Activated CD4-positive, alpha-beta memory T cell treated with anti-CD3 and anti-CD28 coated beads for 36 hours (primary cell): ENCODE measurements around the gene ZFP64. TPM values are rescaled to one million over a fixed set of nuclear protein-coding genes. Genes with fewer than 3 reads are reported as not detected.
"Not testable (repeated sequence)": the region's sequence is repeated elsewhere in the genome, so short reads cannot be mapped to it uniquely, and the experiment has no call there.

Source experiments
- CTCF ChIA-PET: fragments of 350-600 bp; sonication (Branson Sonifier 250); formaldehyde crosslinking; loops from one replicate; lab custom pipeline; 2021; ENCODE audit warnings: antibody characterized with exemption, inconsistent platforms; lab: Charles Lee
- POLR2A ChIA-PET: fragments of 350-600 bp; sonication (Branson Sonifier 250); formaldehyde crosslinking; loops from one replicate; lab custom pipeline; 2021; ENCODE audit warnings: antibody characterized with exemption; lab: Charles Lee
- DNase-seq: peaks from one replicate; pipeline ENCODE4 v3.0.0-alpha.2; 2020
- H3K27ac Mint-ChIP-seq: one replicate; pipeline ENCODE4 v1.8.0; 2021; ENCODE audit warnings: mixed read lengths
- H3K27me3 Mint-ChIP-seq: one replicate; pipeline ENCODE4 v1.8.0; 2021; ENCODE audit warnings: mixed read lengths
- H3K36me3 Mint-ChIP-seq: one replicate; pipeline ENCODE4 v1.8.0; 2021; ENCODE audit warnings: mixed read lengths
- H3K4me1 Mint-ChIP-seq: one replicate; pipeline ENCODE4 v1.8.0; 2021; ENCODE audit warnings: low read depth, mixed read lengths
- H3K4me3 Mint-ChIP-seq: one replicate; pipeline ENCODE4 v1.8.0; 2021; ENCODE audit warnings: mild to moderate bottlenecking, mixed read lengths
- H3K9me3 Mint-ChIP-seq: one replicate; pipeline ENCODE4 v1.8.0; 2021; ENCODE audit warnings: mixed read lengths
- intact Hi-C: fragments of 100-400 bp; cut with micrococcal nuclease; formaldehyde crosslinking; loops from one replicate; pipeline ENCODE4 v1.15.1; 2023
- total RNA-seq, 2 experiments: library from RNA; stranded (reverse); gene quantifications; one replicate each; pipeline ENCODE4 v1.2.3, GENCODE V29; 2021

ZFP64 gene
- total RNA-seq, 2 experiments from 2014 or later = 9.2 to 11.8 TPM

GRCh38 chr20:52196845-52197244 is 5.3 kb upstream of the ZFP64 start:
- DNase-seq = no peak
- POLR2A ChIA-PET = no interaction called here
- Mint-ChIP-seq H3K4me3 (no peak overlapping the region), H3K27me3 (no peaks in the 10 kb centered on the region), H3K9me3 (no peaks in the 10 kb centered on the region), H3K4me1 (peaks cover 10% of the 10 kb centered on the region), H3K36me3 (no peaks in the 10 kb centered on the region), H3K27ac (no peak overlapping the region)
- intact Hi-C loops = no loop called here
- CTCF ChIA-PET = no interaction called here

- no peaks in the 10 kb centered on the region for H3K27me3 Mint-ChIP-seq
- no peak for DNase-seq
- no peaks in the 10 kb centered on the region for H3K9me3 Mint-ChIP-seq
- ChIA-PET POLR2A (no interaction called here), CTCF (no interaction called here)
- intact Hi-C loops = no loop called here
- no peak overlapping the region for H3K27ac Mint-ChIP-seq
- no peaks in the 10 kb centered on the region for H3K36me3 Mint-ChIP-seq
- H3K4me3 Mint-ChIP-seq = no peak overlapping the region
- peaks cover 20% of the 10 kb centered on the region for H3K4me1 Mint-ChIP-seq
Observed at GRCh38 chr20:52193886-52194545, 2.4 kb upstream of the ZFP64 start.

- POLR2A ChIA-PET = no interaction called here
- DNase-seq = no peak
- Mint-ChIP-seq H3K27ac (no peak overlapping the region), H3K4me1 (peaks cover 20% of the 10 kb centered on the region), H3K36me3 (no peaks in the 10 kb centered on the region), H3K27me3 (no peaks in the 10 kb centered on the region), H3K9me3 (no peaks in the 10 kb centered on the region), H3K4me3 (no peak overlapping the region)
- CTCF ChIA-PET = interaction anchor here (0.7 kb wide), 1 partner anchor 1015 kb away, joined by 3 read pairs; no protein-coding TSS in a partner anchor
- intact Hi-C loops = no loop called here
Observed at GRCh38 chr20:52193133-52193532, 1.6 kb upstream of the ZFP64 start.

GRCh38 chr20:52192719-52193007 is 1.1 kb upstream of the ZFP64 start:
- DNase-seq, H3K27me3 Mint-ChIP-seq, H3K36me3 Mint-ChIP-seq, H3K27ac Mint-ChIP-seq, intact Hi-C loops, H3K9me3 Mint-ChIP-seq, POLR2A ChIA-PET: not testable (repeated sequence)
- CTCF ChIA-PET = interaction anchor here (0.7 to 1.9 kb wide), 2 partner anchors 12 to 1016 kb away, joined by 3 to 8 read pairs; no protein-coding TSS in a partner anchor
- peaks cover 20% of the 10 kb centered on the region for H3K4me1 Mint-ChIP-seq
- H3K4me3 Mint-ChIP-seq = peak overlapping the region; percentile 74

GRCh38 chr20:52191916-52192718 is 538 bp upstream of the ZFP64 start:
- H3K27me3 Mint-ChIP-seq = no peaks in the 10 kb centered on the region
- H3K27ac Mint-ChIP-seq = peak overlapping the region; percentile 63
- POLR2A ChIA-PET = interaction anchor here (0.6 to 1.0 kb wide), 2 partner anchors 962 to 1402 kb away, joined by 3 read pairs; no protein-coding TSS in a partner anchor
- peak overlapping the region; percentile 74 for H3K4me3 Mint-ChIP-seq
- H3K4me1 Mint-ChIP-seq = peaks cover 20% of the 10 kb centered on the region
- DNase-seq = peak; percentile 55
- no peaks in the 10 kb centered on the region for H3K9me3 Mint-ChIP-seq
- CTCF ChIA-PET = interaction anchor here (0.7 to 1.9 kb wide), 8 partner anchors 9 to 1016 kb away, joined by 3 to 8 read pairs (median 4); no protein-coding TSS in a partner anchor
- intact Hi-C loops = loop anchor here (1.0 kb wide), 1 partner anchor 115 kb away; no protein-coding TSS in a partner anchor
- H3K36me3 Mint-ChIP-seq = no peaks in the 10 kb centered on the region

- Mint-ChIP-seq H3K27ac (peak overlapping the region; percentile 85), H3K9me3 (no peaks in the 10 kb centered on the region), H3K36me3 (peaks cover 5% of the 10 kb centered on the region), H3K4me1 (peaks cover 20% of the 10 kb centered on the region), H3K27me3 (no peaks in the 10 kb centered on the region), H3K4me3 (peak overlapping the region; percentile 92)
- intact Hi-C loops = loop anchor here (1.0 kb wide), 1 partner anchor 117 kb away; no protein-coding TSS in a partner anchor
- ChIA-PET POLR2A (no interaction called here), CTCF (interaction anchor here (1.2 to 1.9 kb wide), 5 partner anchors 10 to 62 kb away, joined by 3 to 8 read pairs (median 5); no protein-coding TSS in a partner anchor)
- DNase-seq = peak; percentile 53
Observed at GRCh38 chr20:52190437-52191131, 995 bp downstream of the ZFP64 start.

GRCh38 chr20:52181766-52182165 is 9.8 kb downstream of the ZFP64 start:
- H3K4me1 Mint-ChIP-seq = peaks cover 19% of the 10 kb centered on the region
- POLR2A ChIA-PET = no interaction called here
- intact Hi-C loops = no loop called here
- no peak overlapping the region for H3K27ac Mint-ChIP-seq
- peaks cover 16% of the 10 kb centered on the region for H3K36me3 Mint-ChIP-seq
- no peak overlapping the region for H3K4me3 Mint-ChIP-seq
- H3K9me3 Mint-ChIP-seq = no peaks in the 10 kb centered on the region
- CTCF ChIA-PET = no interaction called here
- no peaks in the 10 kb centered on the region for H3K27me3 Mint-ChIP-seq
- no peak for DNase-seq

GRCh38 chr20:52180180-52180840 is 11.3 kb downstream of the ZFP64 start:
- no peak for DNase-seq
- intact Hi-C loops = no loop called here
- POLR2A ChIA-PET = no interaction called here
- Mint-ChIP-seq H3K36me3 (peaks cover 12% of the 10 kb centered on the region), H3K9me3 (no peaks in the 10 kb centered on the region), H3K27me3 (no peaks in the 10 kb centered on the region), H3K4me1 (peaks cover 19% of the 10 kb centered on the region), H3K4me3 (no peak overlapping the region), H3K27ac (no peak overlapping the region)
- CTCF ChIA-PET = no interaction called here

GRCh38 chr20:52179331-52180179 is 12.0 kb downstream of the ZFP64 start:
- intact Hi-C loops = no loop called here
- Mint-ChIP-seq H3K4me1 (peaks cover 19% of the 10 kb centered on the region), H3K27me3 (no peaks in the 10 kb centered on the region), H3K4me3 (no peak overlapping the region), H3K36me3 (peaks cover 12% of the 10 kb centered on the region), H3K27ac (no peak overlapping the region), H3K9me3 (no peaks in the 10 kb centered on the region)
- CTCF ChIA-PET = no interaction called here
- DNase-seq = peak; percentile 59
- POLR2A ChIA-PET = no interaction called here

GRCh38 chr20:52178691-52179090 is 12.9 kb downstream of the ZFP64 start:
- CTCF ChIA-PET = no interaction called here
- Mint-ChIP-seq H3K27ac (no peak overlapping the region), H3K4me1 (peaks cover 19% of the 10 kb centered on the region), H3K4me3 (no peak overlapping the region), H3K36me3 (peaks cover 7% of the 10 kb centered on the region), H3K27me3 (no peaks in the 10 kb centered on the region), H3K9me3 (no peaks in the 10 kb centered on the region)
- POLR2A ChIA-PET = no interaction called here
- intact Hi-C loops = no loop called here
- DNase-seq = no peak

- intact Hi-C loops = no loop called here
Observed at GRCh38 chr20:52175840-52176239, 15.7 kb downstream of the ZFP64 start.

More at GRCh38 chr20:52175840-52176239, 15.7 kb downstream of the ZFP64 start:
- POLR2A ChIA-PET = no interaction called here
- Mint-ChIP-seq H3K4me3 (no peak overlapping the region), H3K27ac (no peak overlapping the region), H3K36me3 (peaks cover 4% of the 10 kb centered on the region), H3K4me1 (peaks cover 20% of the 10 kb centered on the region), H3K27me3 (no peaks in the 10 kb centered on the region), H3K9me3 (no peaks in the 10 kb centered on the region)
- DNase-seq = no peak
- CTCF ChIA-PET = no interaction called here
